HG03060 (cell line): ENCODE measurements around the gene TRIM50.
"Not testable (repeated sequence)": the region's sequence is repeated elsewhere in the genome, so short reads cannot be mapped to it uniquely, and the experiment has no call there.

Experiments
- ATAC-seq: cut with Tn5 transposase; IDR thresholded peaks from one replicate; pipeline ENCODE4 v1.9.1; 2021; ENCODE audit warnings: low read depth, moderate number of reproducible peaks; ENCODE audit not compliant: unreplicated experiment

TRIM50 gene

GRCh38 chr7:73351447-73352167, 23.7 kb upstream of the TRIM50 start:
- ATAC-seq: no peak

- no peak for ATAC-seq
Observed at GRCh38 chr7:73350306-73351068, 22.6 kb upstream of the TRIM50 start.

GRCh38 chr7:73349763-73350162, 21.9 kb upstream of the TRIM50 start:
- no peak for ATAC-seq

DNA sequence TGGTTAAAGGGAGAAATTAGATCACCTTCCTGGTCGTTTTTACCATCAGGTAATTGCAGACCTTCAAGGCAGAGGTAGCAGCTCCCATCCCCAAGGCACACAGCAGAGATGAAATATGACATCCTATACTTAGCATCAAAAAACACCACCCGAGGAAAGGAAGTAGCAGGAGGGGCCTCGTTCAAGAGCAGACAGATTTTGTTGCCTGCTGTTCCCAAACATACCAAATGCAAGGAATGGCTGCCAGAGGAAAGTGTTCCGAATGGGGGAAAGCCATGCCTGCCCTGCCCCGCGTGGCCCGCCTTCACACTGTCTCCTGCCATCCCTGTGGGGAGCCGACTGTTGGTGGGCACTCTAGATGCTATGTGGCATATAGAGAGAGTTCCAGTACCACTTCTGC, 18.1 kb upstream of the TRIM50 start:
- ATAC-seq: no peak

DNA sequence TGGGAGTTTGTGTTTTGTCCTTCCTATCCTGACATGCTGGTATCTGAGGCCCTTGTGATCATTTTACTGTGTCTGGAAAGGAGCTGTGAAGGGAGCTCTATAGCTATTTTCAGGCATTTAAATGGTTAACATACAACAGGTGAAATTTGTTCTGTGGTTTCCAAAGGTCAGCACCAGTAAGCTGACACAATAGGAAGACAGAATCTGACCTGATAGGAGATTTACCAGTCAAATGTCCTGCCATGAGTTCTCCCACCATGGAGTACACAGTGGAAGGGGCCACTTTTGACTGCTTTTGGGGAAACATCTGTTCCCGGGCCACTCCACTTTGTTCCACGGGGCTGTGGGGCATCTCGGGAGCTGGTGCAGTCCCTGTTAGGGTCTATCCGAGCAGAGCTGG, 17.7 kb upstream of the TRIM50 start:
- ATAC-seq: no peak

DNA sequence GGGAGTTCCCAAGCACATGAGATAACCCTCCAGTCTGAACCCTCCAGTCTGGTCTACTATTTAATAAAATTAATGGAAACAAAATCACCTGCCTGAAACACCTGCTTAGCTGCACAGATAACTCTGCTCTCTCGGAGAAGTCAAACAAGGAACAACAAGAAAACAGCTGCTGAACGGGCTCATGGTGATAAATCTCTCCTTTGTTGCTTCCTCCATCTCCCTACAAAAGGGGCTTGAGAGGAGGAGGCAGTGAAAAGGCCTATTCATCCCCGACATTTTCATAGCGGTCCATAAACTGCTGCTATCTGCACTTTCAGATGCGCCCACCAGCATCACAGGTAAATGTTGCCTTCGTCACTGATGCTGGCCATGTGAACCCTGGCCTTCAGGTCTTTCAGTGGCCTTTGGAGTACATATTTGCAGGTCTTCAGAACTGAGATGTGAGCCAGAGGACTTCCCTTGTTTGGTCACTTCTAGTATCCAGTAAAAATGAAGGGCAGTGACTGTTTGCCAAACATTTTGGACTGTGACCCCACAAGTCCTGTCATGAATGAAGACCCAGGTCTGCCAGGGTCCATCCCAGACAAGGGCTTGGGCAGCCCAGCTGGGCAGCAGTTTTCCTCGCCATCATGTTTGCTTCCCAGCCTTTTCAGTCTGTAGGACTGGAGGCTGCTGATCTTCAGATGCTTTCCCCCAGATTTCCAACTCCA, 15.9 kb upstream of the TRIM50 start:
- ATAC-seq: no peak

GRCh38 chr7:73342645-73343044, 14.8 kb upstream of the TRIM50 start:
- no peak for ATAC-seq

DNA sequence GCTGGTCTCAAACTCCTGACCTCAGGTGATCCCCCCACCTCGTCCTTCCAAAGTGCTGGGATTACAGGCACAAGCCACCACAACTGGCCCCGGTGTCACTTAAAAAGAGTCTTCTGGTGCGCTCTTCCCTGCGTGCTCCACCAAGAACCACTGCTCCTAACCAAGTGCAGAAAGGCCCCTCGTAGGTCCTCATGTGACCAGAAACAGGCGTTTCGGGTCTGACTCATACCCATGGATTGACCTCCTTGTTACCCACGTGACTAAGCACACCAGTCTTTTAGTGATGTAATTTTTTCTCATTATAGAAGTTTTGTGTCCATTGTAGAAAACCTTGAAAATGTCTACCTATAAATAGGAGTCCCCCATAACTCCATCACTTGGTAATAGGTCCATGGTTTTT, 14.0 kb upstream of the TRIM50 start:
- ATAC-seq: no peak

GRCh38 chr7:73340514-73340913, 12.6 kb upstream of the TRIM50 start:
- ATAC-seq: no peak

GRCh38 chr7:73338321-73338720, 10.4 kb upstream of the TRIM50 start:
- ATAC-seq: no peak

DNA sequence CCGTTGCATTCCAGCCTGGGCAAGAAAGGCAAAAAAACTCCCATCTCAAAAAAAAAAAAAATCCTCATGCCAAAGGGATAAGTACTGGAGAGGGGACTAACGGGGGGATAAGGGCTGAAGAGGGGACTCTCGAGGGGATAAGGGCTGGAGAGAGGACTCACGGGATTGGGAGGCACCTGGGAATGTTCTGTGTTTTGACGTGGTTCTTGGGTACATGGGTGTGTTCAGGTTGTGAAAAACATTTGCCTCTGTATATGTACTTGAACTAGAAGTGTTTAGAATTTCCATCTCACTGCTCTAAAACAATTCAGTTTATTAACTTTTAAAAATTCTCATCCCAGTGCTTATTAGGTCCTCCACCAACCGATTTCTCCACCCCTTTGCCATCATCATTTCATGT, 4.6 kb upstream of the TRIM50 start:
- ATAC-seq: no peak

DNA sequence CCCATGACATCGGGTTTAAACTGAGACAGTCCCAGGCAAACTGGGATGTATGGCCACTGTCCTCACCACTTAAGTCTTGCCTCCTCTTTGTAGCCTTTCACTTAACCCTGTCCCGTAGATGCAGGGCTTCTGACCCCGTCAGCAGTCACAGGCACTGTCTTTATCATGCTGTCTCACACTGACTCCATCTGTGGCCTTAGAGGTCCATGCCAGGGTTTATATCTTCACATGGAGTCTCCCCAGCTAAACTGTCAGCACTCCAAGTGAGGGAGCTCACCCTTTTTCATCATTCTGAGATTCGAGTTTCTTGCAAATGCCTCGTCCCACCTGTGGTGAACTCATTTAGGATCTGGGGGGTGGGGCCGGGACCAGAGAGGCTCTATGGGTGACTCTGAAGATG, 2.9 kb upstream of the TRIM50 start:
- ATAC-seq: no peak

DNA sequence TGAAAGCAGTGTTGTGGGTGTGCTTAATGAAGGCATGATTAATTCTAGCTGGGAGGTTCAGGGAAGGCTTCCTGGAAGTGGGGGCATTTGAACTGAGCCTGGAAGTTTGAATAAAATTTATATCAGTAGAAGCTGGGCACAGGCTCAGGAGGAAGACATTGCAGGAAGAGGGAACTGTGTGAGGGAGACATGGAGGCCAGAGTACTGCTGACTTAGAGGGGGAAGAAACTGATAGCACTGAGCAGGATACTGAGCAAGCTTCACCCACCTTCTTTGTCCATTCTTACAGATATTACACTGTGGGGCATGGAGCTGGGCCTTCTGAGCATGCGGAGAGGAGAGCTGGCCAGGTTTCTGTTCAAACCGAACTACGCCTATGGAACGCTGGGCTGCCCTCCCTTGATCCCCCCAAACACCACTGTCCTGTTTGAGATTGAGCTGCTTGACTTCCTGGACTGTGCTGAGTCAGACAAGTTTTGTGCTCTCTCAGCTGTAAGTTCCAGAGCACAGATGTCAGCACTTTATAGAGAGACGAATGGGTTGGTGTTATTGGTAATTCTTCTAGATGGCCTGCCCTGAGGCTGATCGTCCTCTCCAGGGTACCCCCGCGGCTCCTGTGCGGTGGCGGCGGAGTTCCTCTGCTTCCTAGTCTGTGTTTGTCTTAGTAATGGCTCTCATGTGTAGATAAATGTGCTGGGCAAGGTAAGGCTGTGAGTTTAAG, 2.1 kb upstream of the TRIM50 start:
- ATAC-seq: no peak

DNA sequence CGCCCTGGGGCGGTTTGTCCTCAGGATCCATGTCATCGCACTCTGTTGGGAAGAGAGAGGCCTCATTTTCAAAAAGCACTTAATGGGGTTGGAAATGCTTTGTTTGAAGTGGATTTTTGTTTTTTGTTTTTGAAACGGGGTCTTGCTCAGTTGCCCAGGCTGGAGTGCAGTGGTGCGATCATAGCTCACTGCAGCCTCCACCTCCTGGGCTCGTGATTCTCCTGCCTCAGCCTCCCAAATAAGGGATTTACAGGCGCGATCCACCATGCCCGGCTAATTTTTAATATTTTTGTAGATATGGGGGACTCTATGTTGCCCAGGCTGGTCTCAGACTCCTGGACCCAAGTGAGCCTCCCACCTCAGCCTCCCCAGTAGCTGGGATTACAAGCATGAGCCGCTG, 814 bp upstream of the TRIM50 start:
- no peak for ATAC-seq

DNA sequence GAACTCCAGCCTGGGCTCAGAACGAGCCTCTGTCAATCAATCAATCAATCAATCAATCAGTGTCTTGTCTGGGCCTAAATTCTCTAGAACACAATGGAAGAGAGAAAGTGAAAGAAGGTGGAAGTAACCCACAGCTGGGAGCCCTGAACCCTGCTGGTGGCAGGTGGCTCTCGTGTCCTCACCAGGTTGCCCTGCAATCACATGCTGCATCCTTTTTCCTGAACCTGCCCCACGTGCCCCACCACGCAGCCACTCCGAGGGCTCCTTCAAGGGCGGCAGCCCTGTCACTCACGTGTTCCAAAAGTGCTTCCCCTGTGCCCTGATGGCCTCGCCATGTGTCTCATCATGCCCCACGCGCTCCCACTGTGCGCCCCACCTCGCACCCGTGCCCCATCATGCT, 433 bp downstream of the TRIM50 start:
- not testable (repeated sequence) for ATAC-seq

DNA sequence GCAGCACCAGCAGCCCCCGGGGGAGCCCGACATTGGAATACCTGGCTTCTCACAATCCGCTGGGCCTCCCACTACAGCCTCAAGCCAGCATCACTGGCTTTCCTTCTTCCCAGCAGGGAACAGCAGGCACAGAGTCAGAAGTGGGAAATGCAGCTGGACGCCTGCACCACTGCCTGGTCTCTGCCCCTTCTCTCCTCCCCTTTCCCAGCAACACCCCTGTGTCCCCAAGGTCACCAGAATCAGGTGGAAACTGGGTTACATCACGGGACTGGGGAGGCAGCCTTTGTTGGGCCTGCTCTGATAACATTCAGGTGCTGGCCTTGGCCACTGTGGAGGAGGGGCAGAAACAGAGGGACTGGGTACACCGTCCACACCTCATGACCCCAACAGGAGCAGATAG, 2.5 kb downstream of the TRIM50 start:
- not testable (repeated sequence) for ATAC-seq

- not testable (repeated sequence) for ATAC-seq
Observed at GRCh38 chr7:73324081-73324845, 3.6 kb downstream of the TRIM50 start.

- ATAC-seq: not testable (repeated sequence)
Observed at GRCh38 chr7:73323434-73324080, 4.3 kb downstream of the TRIM50 start.

DNA sequence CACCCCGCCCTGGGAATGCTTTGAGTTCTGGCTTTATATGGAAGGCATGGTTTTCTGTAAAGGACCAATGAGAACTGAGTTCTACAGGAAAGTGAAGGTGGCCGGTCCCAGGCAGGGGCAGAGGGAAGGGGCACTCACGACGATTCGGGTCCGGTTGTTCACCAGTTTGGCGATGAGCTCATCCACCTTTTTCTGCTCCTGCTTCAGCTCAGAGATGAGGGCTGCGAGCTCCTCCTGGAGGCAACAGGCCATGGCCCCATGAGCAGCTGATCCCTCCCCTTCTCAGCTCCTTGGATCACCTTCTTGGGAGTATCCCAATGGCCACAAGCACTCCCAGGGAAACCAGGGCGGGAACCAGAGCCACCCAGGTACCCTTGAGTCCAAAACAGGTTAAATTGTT, 7.9 kb downstream of the TRIM50 start:
- not testable (repeated sequence) for ATAC-seq

- not testable (repeated sequence) for ATAC-seq
Observed at GRCh38 chr7:73319541-73319940, 8.3 kb downstream of the TRIM50 start.
